ENCODE measurements around the gene TNIP1.

GRCh38 chr5:151039665-151040064 is 41.2 kb downstream of the TNIP1 start:
- TF ChIP-seq CTCF (IDR thresholded peaks at IDR 0.05 in 8 of 11, conservative IDR thresholded peaks at IDR 0.05 in 3 of 11) (no peak), POLR2AphosphoS5 (IDR thresholded peaks at IDR 0.05) (no peak), POLR2A (IDR thresholded peaks at IDR 0.05) (no peak)

Data from spleen (tissue), 7 donors.